Measurements from ENCODE around the gene ZNF581.

Gene ZNF581

GRCh38 chr19:55611300-55611982 lies 32.0 kb upstream of the ZNF581 start:
- no peak for TF ChIP-seq CTCF (IDR thresholded peaks at IDR 0.05; ENCODE audit: borderline replicate concordance, insufficient read depth, low read depth, low read length)
- no peak overlapping the region for H3K4me3 ChIP-seq (ENCODE audit: low read depth, low read length)

DNA sequence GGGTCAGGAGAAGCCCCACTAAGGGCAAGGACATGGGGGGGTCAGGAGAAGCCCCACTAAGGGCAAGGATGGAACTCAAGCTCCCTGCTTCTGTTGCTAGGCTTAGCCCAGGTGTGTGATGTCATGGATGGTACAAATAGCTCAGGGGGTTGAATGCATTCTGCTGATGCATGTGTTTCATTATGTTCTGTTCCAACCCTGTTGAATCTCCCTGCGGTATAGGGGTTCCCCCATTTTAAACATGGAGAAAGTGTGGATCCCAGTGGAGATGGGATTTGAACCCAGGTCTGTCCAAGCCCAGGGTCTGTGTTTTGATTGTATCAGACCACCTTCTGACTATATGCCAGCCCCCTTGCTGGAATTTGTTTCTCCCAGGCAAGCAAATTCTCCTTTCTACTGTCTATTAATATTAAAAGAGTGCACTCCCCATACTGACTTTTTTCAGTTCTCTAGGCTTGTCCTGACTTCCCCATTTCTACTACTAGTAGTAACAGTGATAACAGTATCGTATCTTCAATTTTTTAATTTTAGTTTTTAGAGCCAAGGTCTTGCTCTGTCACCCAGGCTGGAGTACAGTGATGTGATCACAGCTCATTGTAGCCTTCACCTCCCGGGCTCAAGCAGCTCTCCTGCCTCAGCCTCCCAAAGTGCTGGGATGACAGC lies 31.3 kb upstream of the ZNF581 start:
- TF ChIP-seq CTCF (IDR thresholded peaks at IDR 0.05; ENCODE audit: borderline replicate concordance, insufficient read depth, low read depth, low read length), result no peak
- no peak overlapping the region for H3K4me3 ChIP-seq (ENCODE audit: low read depth, low read length)

GRCh38 chr19:55613396-55613795 lies 30.1 kb upstream of the ZNF581 start:
- no peak for TF ChIP-seq CTCF (IDR thresholded peaks at IDR 0.05; ENCODE audit: borderline replicate concordance, insufficient read depth, low read depth, low read length)
- no peak overlapping the region for H3K4me3 ChIP-seq (ENCODE audit: low read depth, low read length)

- no peak for TF ChIP-seq CTCF (IDR thresholded peaks at IDR 0.05; ENCODE audit: borderline replicate concordance, insufficient read depth, low read depth, low read length)
- H3K4me3 ChIP-seq (ENCODE audit: low read depth, low read length), result no peak overlapping the region
Measured at GRCh38 chr19:55613930-55614710, 29.3 kb upstream of the ZNF581 start.

DNA sequence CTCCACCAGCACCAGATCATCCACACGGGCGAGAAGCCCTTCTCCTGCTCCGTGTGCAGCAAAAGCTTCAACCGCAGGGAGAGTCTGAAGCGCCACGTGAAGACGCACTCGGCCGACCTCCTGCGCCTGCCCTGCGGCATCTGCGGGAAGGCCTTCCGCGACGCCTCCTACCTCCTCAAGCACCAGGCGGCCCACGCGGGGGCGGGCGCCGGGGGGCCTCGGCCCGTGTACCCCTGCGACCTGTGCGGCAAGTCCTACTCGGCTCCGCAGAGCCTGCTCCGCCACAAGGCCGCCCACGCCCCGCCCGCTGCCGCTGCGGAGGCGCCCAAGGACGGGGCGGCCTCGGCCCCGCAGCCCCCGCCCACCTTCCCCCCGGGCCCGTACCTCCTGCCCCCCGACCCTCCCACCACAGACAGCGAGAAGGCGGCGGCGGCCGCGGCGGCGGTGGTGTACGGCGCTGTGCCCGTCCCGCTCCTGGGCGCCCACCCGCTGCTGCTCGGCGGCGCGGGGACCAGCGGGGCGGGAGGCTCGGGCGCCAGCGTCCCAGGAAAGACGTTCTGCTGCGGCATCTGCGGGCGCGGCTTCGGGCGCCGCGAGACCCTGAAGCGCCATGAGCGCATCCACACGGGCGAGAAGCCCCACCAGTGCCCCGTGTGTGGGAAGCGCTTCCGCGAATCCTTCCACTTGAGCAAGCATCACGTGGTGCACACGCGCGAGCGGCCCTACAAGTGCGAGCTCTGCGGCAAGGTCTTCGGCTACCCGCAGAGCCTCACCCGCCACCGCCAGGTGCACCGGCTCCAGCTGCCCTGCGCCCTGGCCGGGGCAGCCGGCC lies 28.5 kb upstream of the ZNF581 start:
- no peak for TF ChIP-seq CTCF (IDR thresholded peaks at IDR 0.05; ENCODE audit: borderline replicate concordance, insufficient read depth, low read depth, low read length)

GRCh38 chr19:55615543-55616394 lies 27.7 kb upstream of the ZNF581 start:
- no peak for TF ChIP-seq CTCF (IDR thresholded peaks at IDR 0.05; ENCODE audit: borderline replicate concordance, insufficient read depth, low read depth, low read length)
- no peak overlapping the region for H3K4me3 ChIP-seq (ENCODE audit: low read depth, low read length)

More for the DNA sequence above, 28.5 kb upstream of the ZNF581 start:
- no peak overlapping the region for H3K4me3 ChIP-seq (ENCODE audit: low read depth, low read length)

All from GM12875 (cell line).